OCI-LY1 (cell line): ENCODE data around the gene ACAP2.
"Not testable (repeated sequence)": the region's sequence is repeated elsewhere in the genome, so short reads cannot be mapped to it uniquely, and the experiment has no call there.

Experiments used
- H2AFZ ChIP-seq: fragments of 200-600 bp; sonication (generic), shearing (Covaris generic); 2 replicates; pipeline ENCODE4 v1.6.0; 2014; ENCODE audit warnings: antibody characterized with exemption, mild to moderate bottlenecking, low read length
- H3F3A ChIP-seq: fragments of 200-600 bp; sonication (generic), shearing (Covaris generic); 2 replicates; pipeline ENCODE4 v1.6.0; 2014; ENCODE audit warnings: mild to moderate bottlenecking, antibody characterized with exemption, low read length, moderate library complexity; ENCODE audit not compliant: insufficient read depth
- H3K27ac ChIP-seq: fragments of 200-600 bp; sonication (generic); 2 replicates; pipeline ENCODE4 v1.5.1; 2014; ENCODE audit warnings: low read length, mixed run types, mild to moderate bottlenecking, low read depth; ENCODE audit not compliant: poor library complexity, severe bottlenecking
- H3K27me3 ChIP-seq: fragments of 200-600 bp; sonication (generic); 2 replicates; pipeline ENCODE4 v1.6.0; 2014; ENCODE audit warnings: antibody characterized with exemption, mild to moderate bottlenecking, low read length, moderate library complexity; ENCODE audit not compliant: insufficient read depth
- H3K36me3 ChIP-seq: fragments of 200-600 bp; sonication (generic); 2 replicates; pipeline ENCODE4 v1.6.1; 2014; ENCODE audit warnings: mild to moderate bottlenecking, antibody characterized with exemption, low read length, moderate library complexity, mixed read lengths; ENCODE audit not compliant: insufficient read depth
- H3K4me1 ChIP-seq: fragments of 200-600 bp; sonication (generic); 2 replicates; pipeline ENCODE4 v1.5.1; 2014; ENCODE audit warnings: mild to moderate bottlenecking, low read length, moderate library complexity; ENCODE audit not compliant: insufficient read depth, severe bottlenecking
- H3K4me2 ChIP-seq: fragments of 200-600 bp; sonication (generic), shearing (Covaris generic); 2 replicates; pipeline ENCODE4 v1.6.1; 2014; ENCODE audit warnings: low read length
- H3K4me3 ChIP-seq: fragments of 200-600 bp; sonication (generic); 2 replicates; pipeline ENCODE4 v1.5.1; 2014; ENCODE audit warnings: low read length, low read depth, mild to moderate bottlenecking, mixed read lengths; ENCODE audit not compliant: poor library complexity, severe bottlenecking
- H3K79me2 ChIP-seq: fragments of 200-600 bp; shearing (Covaris generic); 2 replicates; pipeline ENCODE4 v1.6.1; 2016; ENCODE audit warnings: mixed run types, low read length, mixed read lengths; ENCODE audit not compliant: insufficient read depth
- H3K9ac ChIP-seq: fragments of 200-600 bp; sonication (generic), shearing (Covaris generic); 2 replicates; pipeline ENCODE4 v1.6.1; 2014; ENCODE audit warnings: mild to moderate bottlenecking, low read length, mixed read lengths
- H3K9me2 ChIP-seq: fragments of 200-600 bp; sonication (generic), shearing (Covaris generic); 2 replicates; pipeline ENCODE4 v1.6.1; 2014; ENCODE audit warnings: low read depth, mild to moderate bottlenecking, low read length, mixed read lengths
- H3K9me3 ChIP-seq: fragments of 200-600 bp; shearing (Covaris generic); 2 replicates; pipeline ENCODE4 v1.6.1; 2014; ENCODE audit warnings: low read length, mixed read lengths
- H4K20me1 ChIP-seq: fragments of 200-600 bp; sonication (generic), shearing (Covaris generic); 2 replicates; pipeline ENCODE4 v1.6.0; 2016; ENCODE audit warnings: mild to moderate bottlenecking, low read length; ENCODE audit not compliant: insufficient read depth
- CTCF ChIP-seq: fragments of 200-600 bp; sonication (generic), shearing (Covaris generic); IDR thresholded peaks from 2 replicates; pipeline ENCODE4 v1.5.1; 2017; ENCODE audit warnings: mild to moderate bottlenecking, antibody characterized with exemption, low read length, moderate library complexity, mixed read lengths
- EZH2 ChIP-seq: fragments of 200-600 bp; sonication (generic), shearing (Covaris generic); IDR thresholded peaks from 2 replicates; pipeline ENCODE4 v1.8.0; 2017; ENCODE audit warnings: borderline replicate concordance, mixed run types, mild to moderate bottlenecking, antibody characterized with exemption, low read length, moderate library complexity, mixed read lengths

Gene ACAP2

GRCh38 chr3:195296662-195297061 is 146.2 kb downstream of the ACAP2 start:
- Histone ChIP-seq H3K4me1 (no peaks in the 10 kb centered on the region), H3K79me2 (no peaks in the 10 kb centered on the region), H3K4me3 (no peak overlapping the region), H4K20me1 (no peaks in the 10 kb centered on the region), H3K9me3 (no peaks in the 10 kb centered on the region), H3F3A (no peaks in the 10 kb centered on the region), H3K27ac (no peak overlapping the region), H3K9me2 (no peaks in the 10 kb centered on the region), H2AFZ (no peak overlapping the region), H3K27me3 (no peaks in the 10 kb centered on the region), H3K4me2 (no peak overlapping the region), H3K36me3 (peaks cover 71% of the 10 kb centered on the region), H3K9ac (no peak overlapping the region)
- TF ChIP-seq CTCF (no peak), EZH2 (no peak)

GRCh38 chr3:195291121-195291520 is 151.7 kb downstream of the ACAP2 start:
- H3K4me1 ChIP-seq = no peaks in the 10 kb centered on the region
- H3K9me3 ChIP-seq = no peaks in the 10 kb centered on the region
- H3K36me3 ChIP-seq = peaks cover 85% of the 10 kb centered on the region
- H3K27me3 ChIP-seq = no peaks in the 10 kb centered on the region
- no peaks in the 10 kb centered on the region for H3F3A ChIP-seq
- no peak overlapping the region for H3K9ac ChIP-seq
- H3K4me2 ChIP-seq = no peak overlapping the region
- no peaks in the 10 kb centered on the region for H3K79me2 ChIP-seq
- no peak overlapping the region for H2AFZ ChIP-seq
- no peak overlapping the region for H3K27ac ChIP-seq
- H3K9me2 ChIP-seq = no peaks in the 10 kb centered on the region
- TF ChIP-seq EZH2 (no peak), CTCF (no peak)
- no peak overlapping the region for H3K4me3 ChIP-seq
- no peaks in the 10 kb centered on the region for H4K20me1 ChIP-seq

GRCh38 chr3:195290643-195291042 is 152.2 kb downstream of the ACAP2 start:
- not testable (repeated sequence) for H3F3A ChIP-seq
- H3K36me3 ChIP-seq = peaks cover 86% of the 10 kb centered on the region

GRCh38 chr3:195286115-195286872 is 156.5 kb downstream of the ACAP2 start:
- TF ChIP-seq CTCF (no peak), EZH2 (no peak)
- Histone ChIP-seq H3F3A (no peaks in the 10 kb centered on the region), H3K4me2 (no peak overlapping the region), H3K79me2 (no peaks in the 10 kb centered on the region), H3K4me3 (no peak overlapping the region), H3K9me2 (no peaks in the 10 kb centered on the region), H3K9me3 (no peaks in the 10 kb centered on the region), H3K36me3 (peaks cover 88% of the 10 kb centered on the region), H3K27ac (no peak overlapping the region), H3K9ac (no peak overlapping the region), H4K20me1 (no peaks in the 10 kb centered on the region), H2AFZ (no peak overlapping the region), H3K27me3 (no peaks in the 10 kb centered on the region), H3K4me1 (no peaks in the 10 kb centered on the region)

More at GRCh38 chr3:195290643-195291042, 152.2 kb downstream of the ACAP2 start:
- not testable (repeated sequence) for H3K9me2 ChIP-seq, H3K9me3 ChIP-seq, H3K27me3 ChIP-seq, H3K9ac ChIP-seq, H4K20me1 ChIP-seq, H3K4me3 ChIP-seq, H3K27ac ChIP-seq, H3K4me2 ChIP-seq, H2AFZ ChIP-seq, H3K79me2 ChIP-seq, H3K4me1 ChIP-seq
